H1 (cell line): ENCODE measurements around the gene GRPR. TPM values are rescaled to one million over a fixed set of nuclear protein-coding genes. Genes with fewer than 3 reads are reported as not detected.

Experiments
- CTCF ChIA-PET: fragments of 300-600 bp; sonication (Branson Sonifier 250); formaldehyde crosslinking; loops from one replicate; lab custom pipeline; 2021; ENCODE audit not compliant: partially characterized antibody; lab: Charles Lee
- POLR2A ChIA-PET: fragments of 300-600 bp; sonication (Branson Sonifier 250); formaldehyde crosslinking; loops from one replicate; lab custom pipeline; 2021; ENCODE audit warnings: inconsistent platforms; ENCODE audit not compliant: partially characterized antibody; lab: Charles Lee
- DNase-seq, 2 experiments: peaks; one replicate each; pipeline versions ENCODE4 v3.0.0 to v3.0.0-alpha.2; 2010 to 2022; ENCODE audit warnings: low spot score in 2 of 2, low read depth in 1 of 2, mixed read lengths in 1 of 2
- FAIRE-seq: peaks from 2 replicates; lab custom pipeline; 2011; peaks lifted over from hg19 to GRCh38; lab: Jason Lieb, UNC
- H2AFZ ChIP-seq: 2 replicates; pipeline ENCODE4 v1.8.1; 2012; ENCODE audit warnings: low read length, inconsistent platforms
- H2AK5ac ChIP-seq: 2 replicates; pipeline ENCODE4 v1.6.1; 2013; ENCODE audit warnings: low read depth, low read length
- H2BK120ac ChIP-seq: replicated peaks from 2 replicates; pipeline ENCODE3; 2013; ENCODE audit warnings: low read depth, low read length, inconsistent platforms
- H2BK12ac ChIP-seq: 2 replicates; pipeline ENCODE4 v1.6.1; 2013; ENCODE audit warnings: low read depth, low read length
- H2BK15ac ChIP-seq: 2 replicates; pipeline ENCODE4 v1.6.1; 2013; ENCODE audit warnings: low read length
- H2BK20ac ChIP-seq: 2 replicates; pipeline ENCODE4 v1.6.1; 2013; ENCODE audit warnings: low read length
- H2BK5ac ChIP-seq: 2 replicates; pipeline ENCODE4 v1.6.1; 2013; ENCODE audit warnings: low read depth, low read length
- H3K14ac ChIP-seq: 2 replicates; pipeline ENCODE4 v1.6.1; 2013; ENCODE audit warnings: inconsistent platforms; ENCODE audit not compliant: insufficient read length
- H3K18ac ChIP-seq: 2 replicates; pipeline ENCODE4 v1.6.1; 2013; ENCODE audit warnings: low read length; ENCODE audit errors: extremely low read depth
- H3K23ac ChIP-seq: 2 replicates; pipeline ENCODE4 v1.6.1; 2013; ENCODE audit warnings: inconsistent platforms; ENCODE audit not compliant: insufficient read length
- H3K23me2 ChIP-seq: 2 replicates; pipeline ENCODE4 v1.6.1; 2013; ENCODE audit warnings: low read depth, low read length
- H3K27ac ChIP-seq: 2 replicates; pipeline ENCODE4 v1.6.1; 2011; ENCODE audit warnings: low read depth, low read length, inconsistent platforms
- H3K27me3 ChIP-seq, 4 experiments: replicated peaks in 1 of 4; 1 replicate in 1 of 4; 2 replicates in 3 of 4; pipeline versions ENCODE4 v1.6.1 to v1.8.1; 2011 to 2013; ENCODE audit warnings: low read length in 3 of 4, mild to moderate bottlenecking in 3 of 4, inconsistent platforms in 2 of 4, mixed read lengths in 2 of 4, moderate library complexity in 1 of 4; ENCODE audit not compliant: control insufficient read depth in 3 of 4, insufficient read depth in 3 of 4; ENCODE audit errors: extremely low read depth in 1 of 4
- H3K36me3 ChIP-seq, 4 experiments: 2 replicates each; pipeline versions ENCODE4 v1.6.1 to v1.8.1; 2011 to 2013; ENCODE audit warnings: mild to moderate bottlenecking in 4 of 4, low read length in 3 of 4, moderate library complexity in 2 of 4, control low read depth in 1 of 4, inconsistent platforms in 1 of 4; ENCODE audit not compliant: insufficient read depth in 4 of 4, control insufficient read depth in 2 of 4
- H3K4ac ChIP-seq: replicated peaks from 2 replicates; pipeline ENCODE3; 2013; ENCODE audit warnings: low read length, low read depth, mixed read lengths, inconsistent platforms; ENCODE audit not compliant: insufficient read length
- H3K4me1 ChIP-seq, 4 experiments: replicated peaks in 1 of 4; 1 replicate in 1 of 4; 2 replicates in 3 of 4; pipeline versions ENCODE4 v1.6.1 to v1.8.1; 2011 to 2013; ENCODE audit warnings: low read length in 3 of 4, inconsistent platforms in 2 of 4, mixed read lengths in 1 of 4; ENCODE audit not compliant: insufficient read depth in 4 of 4, control insufficient read depth in 3 of 4
- H3K4me2 ChIP-seq, 2 experiments: 2 replicates each; pipeline versions ENCODE4 v1.6.1 to v1.8.1; 2011 to 2013; ENCODE audit warnings: low read depth in 2 of 2, low read length in 2 of 2, control low read depth in 1 of 2, inconsistent platforms in 1 of 2, mild to moderate bottlenecking in 1 of 2; ENCODE audit not compliant: insufficient read depth in 1 of 2
- H3K4me3 ChIP-seq, 4 experiments: fragments of 200-600, 300-600 bp in 1 of 4; sonication (generic), shearing (Covaris generic), sonication (Bioruptor Twin) in 1 of 4; 2 replicates each; pipeline versions ENCODE4 v1.5.1 to v1.8.1; 2011 to 2016; ENCODE audit warnings: low read length in 4 of 4, low read depth in 3 of 4, control low read depth in 2 of 4, inconsistent platforms in 2 of 4, mild to moderate bottlenecking in 2 of 4, mixed read lengths in 1 of 4, moderate library complexity in 1 of 4; ENCODE audit not compliant: insufficient read depth in 2 of 4; ENCODE audit errors: extremely low read depth in 1 of 4
- H3K56ac ChIP-seq: replicated peaks from 2 replicates; pipeline ENCODE3; 2013; ENCODE audit warnings: low read depth, mild to moderate bottlenecking, mixed read lengths, low read length, inconsistent platforms; ENCODE audit not compliant: insufficient read length
- H3K79me1 ChIP-seq: 2 replicates; pipeline ENCODE4 v1.6.1; 2013; ENCODE audit warnings: low read depth, low read length, control low read depth
- H3K79me2 ChIP-seq, 2 experiments: 2 replicates each; pipeline versions ENCODE4 v1.6.1 to v1.8.1; 2012 to 2013; ENCODE audit warnings: low read length in 2 of 2, mild to moderate bottlenecking in 2 of 2, inconsistent platforms in 1 of 2; ENCODE audit not compliant: insufficient read depth in 2 of 2, control insufficient read depth in 1 of 2
- H3K9ac ChIP-seq, 4 experiments: replicated peaks in 1 of 4; 1 replicate in 1 of 4; 2 replicates in 3 of 4; pipeline versions ENCODE4 v1.6.1 to v1.8.1; 2011 to 2013; ENCODE audit warnings: low read depth in 3 of 4, low read length in 3 of 4, control low read depth in 2 of 4, mild to moderate bottlenecking in 2 of 4, moderate library complexity in 2 of 4, inconsistent platforms in 1 of 4; ENCODE audit errors: extremely low read depth in 1 of 4
- H3K9me3 ChIP-seq, 2 experiments: 2 replicates each; pipeline versions ENCODE4 v1.6.1 to v1.8.1; 2012 to 2013; ENCODE audit warnings: mild to moderate bottlenecking in 2 of 2, moderate library complexity in 2 of 2, control low read depth in 1 of 2, inconsistent platforms in 1 of 2, low read depth in 1 of 2, low read length in 1 of 2, mixed read lengths in 1 of 2; ENCODE audit not compliant: insufficient read depth in 2 of 2
- H4K20me1 ChIP-seq, 2 experiments: replicated peaks in 1 of 2; 2 replicates each; pipeline versions ENCODE3 to v1.8.1; 2011 to 2013; ENCODE audit warnings: inconsistent platforms in 2 of 2, low read length in 2 of 2, mild to moderate bottlenecking in 1 of 2; ENCODE audit not compliant: insufficient read depth in 2 of 2, control insufficient read depth in 1 of 2
- H4K5ac ChIP-seq: 2 replicates; pipeline ENCODE4 v1.6.1; 2013; ENCODE audit warnings: low read length, low read depth, mixed read lengths, inconsistent platforms; ENCODE audit not compliant: insufficient read length
- H4K8ac ChIP-seq: 2 replicates; pipeline ENCODE4 v1.8.0; 2013; ENCODE audit warnings: mild to moderate bottlenecking, moderate library complexity, low read length, inconsistent platforms; ENCODE audit not compliant: insufficient read depth; ENCODE audit errors: extremely low read depth
- H4K91ac ChIP-seq: replicated peaks from 2 replicates; pipeline ENCODE3; 2013; ENCODE audit warnings: low read length, mixed read lengths, inconsistent platforms; ENCODE audit not compliant: insufficient read length
- CTCF ChIP-seq, 3 experiments: IDR thresholded peaks; 1 replicate in 2 of 3; 2 replicates in 1 of 3; pipeline versions ENCODE4 v1.5.1 to v1.6.1; 2011; ENCODE audit warnings: low read length in 3 of 3, mild to moderate bottlenecking in 3 of 3, inconsistent platforms in 2 of 3, low read depth in 1 of 3, moderate library complexity in 1 of 3; ENCODE audit not compliant: insufficient read depth in 1 of 3; ENCODE audit errors: control extremely low read depth in 1 of 3
- EZH2 ChIP-seq: fragments of 200-600 bp; sonication (generic); IDR thresholded peaks from 2 replicates; pipeline ENCODE4 v1.7.1; 2012; ENCODE audit warnings: low read depth, mild to moderate bottlenecking, moderate library complexity, low read length, inconsistent platforms; ENCODE audit not compliant: severe bottlenecking
- GABPA ChIP-seq: IDR thresholded peaks from 2 replicates; pipeline ENCODE4 v1.6.1; 2011; ENCODE audit warnings: mild to moderate bottlenecking, low read length, moderate library complexity, borderline replicate concordance; ENCODE audit not compliant: insufficient read depth
- RAD21 ChIP-seq, 2 experiments: IDR thresholded peaks in 1 of 2; conservative IDR thresholded peaks in 1 of 2; 2 replicates each; pipeline ENCODE4 v1.6.1; 2011; ENCODE audit warnings: low read depth in 2 of 2, low read length in 2 of 2, improper control_type of control experiment in 1 of 2, inconsistent platforms in 1 of 2, mild to moderate bottlenecking in 1 of 2, moderate library complexity in 1 of 2
- WGBS, 2 experiments: shearing (Covaris generic) in 1 of 2; methylation state at CpG; one replicate each; pipeline versions ENCODE4 v1.1.6 to v1.1.7; 2013 to 2015; ENCODE audit warnings: low lambda C conversion rate in 2 of 2, mixed read lengths in 2 of 2, inconsistent platforms in 1 of 2, low coverage in 1 of 2, missing lambda C conversion rate in 1 of 2; ENCODE audit not compliant: insufficient replicate concordance in 2 of 2, insufficient coverage in 1 of 2, insufficient read length in 1 of 2; ENCODE audit errors: extremely low coverage in 1 of 2, missing lambda C conversion rate in 1 of 2; 5-methylcytosine and 5-hydroxymethylcytosine counted together
- polyA plus RNA-seq, 7 experiments: library from polyadenylated mRNA; depleted of rRNA in 3 of 7; stranded (reverse) in 5 of 7; unstranded in 2 of 7; fragments of >200 nt in 5 of 7; fragments of 200-250 nt in 2 of 7; gene quantifications; 1 replicate in 5 of 7; 2 replicates in 1 of 7; 4 replicates in 1 of 7; pipeline versions ENCODE4 v1.2.1 to v1.2.3, GENCODE V29; 2011 to 2013; ENCODE audit warnings: missing spikeins in 2 of 7, mixed read lengths in 2 of 7
- total RNA-seq: library from RNA; stranded (reverse); fragmentation: NEBNext Ultra II Directional; extraction: Animal tissue kit (Norgen Biotek cat#: 25700); gene quantifications from 2 replicates; pipeline ENCODE4 v1.2.1, GENCODE V29; 2021

Gene GRPR
- total and polyA plus RNA-seq, 2 of the 8 experiments (the other 6 are each of a cell fraction or from before 2014, with no cell fraction given) = 18.6 to 78.4 TPM

DNA sequence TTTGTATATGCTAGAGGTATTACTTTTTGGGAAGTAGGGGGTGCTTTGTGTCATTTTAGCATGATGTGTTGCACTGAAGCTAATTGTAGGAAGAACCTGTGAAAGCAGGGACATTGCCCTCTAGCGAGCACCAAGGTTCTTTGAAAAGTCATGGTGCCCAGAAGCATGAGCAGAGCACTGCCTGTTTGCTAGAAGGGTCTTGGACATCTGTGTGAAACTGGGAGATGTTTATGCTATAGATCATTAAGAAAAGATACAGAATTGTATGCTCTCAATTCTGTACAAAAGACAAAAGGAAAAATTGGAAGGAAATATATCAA is 14.7 kb downstream of the GRPR start:
- Histone ChIP-seq H2BK15ac (no peak overlapping the region), H3K27me3 (no peaks in the 10 kb centered on the region), H3K9ac (no peak overlapping the region), H2BK5ac (no peak overlapping the region), H3K18ac (no peak overlapping the region), H2AK5ac (no peak overlapping the region), H3K4ac (no peak overlapping the region), H2BK20ac (no peak overlapping the region), H3K4me3 (no peak overlapping the region), H2BK120ac (no peak overlapping the region), H4K5ac (no peak overlapping the region), H3K27ac (no peak overlapping the region), H4K8ac (no peak overlapping the region), H3K4me1 (peaks cover 0 to 14% (median 0%) of the 10 kb centered on the region in 4 experiments; a peak in 1 of 7 replicates), H3K4me2 (no peak overlapping the region; a peak in 1 of 4 replicates), H2BK12ac (no peak overlapping the region), H4K91ac (no peak overlapping the region), H3K14ac (no peak overlapping the region), H3K9me3 (no peaks in the 10 kb centered on the region), H3K36me3 (peaks cover 0 to 69% (median 1%) of the 10 kb centered on the region in 4 experiments; a peak in 3 of 8 replicates), H3K79me1 (no peaks in the 10 kb centered on the region), H3K56ac (no peak overlapping the region), H3K23ac (no peak overlapping the region), H3K23me2 (no peaks in the 10 kb centered on the region), H4K20me1 (no peaks in the 10 kb centered on the region), H3K79me2 (peaks cover 27 to 98% of the 10 kb centered on the region in 2 experiments; a peak in 3 of 4 replicates), H2AFZ (no peak overlapping the region)
- CTCF ChIA-PET = interaction anchor here (0.7 to 1.7 kb wide), 8 partner anchors 9 to 76 kb away, joined by 3 to 9 read pairs (median 6); no protein-coding TSS in a partner anchor
- WGBS, 2 experiments = 64% methylated on average over 1 of the region's 1 CpG; no CpG with 5 or more reads in 1 of the 2 experiments
- TF ChIP-seq CTCF (IDR thresholded peaks at IDR 0.05; ENCODE audit: control extremely low read depth in 1 of 3, insufficient read depth in 1 of 3, low read depth in 1 of 3, low read length in 3 of 3) = peak in 1 of 3 experiments; percentile 19; a peak in 1 of 4 replicates
- no peak for TF ChIP-seq EZH2
- peak; percentile 15 to 47 for TF ChIP-seq RAD21 (IDR thresholded peaks at IDR 0.05 in 1 of 2, conservative IDR thresholded peaks at IDR 0.05 in 1 of 2; ENCODE audit: low read depth in 2 of 2, low read length in 2 of 2)
- no peak for TF ChIP-seq GABPA
- DNase-seq (no peak), FAIRE-seq (peak; percentile 13)
- POLR2A ChIA-PET = no interaction called here
